Naive thymus-derived CD4-positive, alpha-beta T cell (primary cell): ENCODE results near the gene IL26. TPM values are rescaled to one million over a fixed set of nuclear protein-coding genes. Genes with fewer than 3 reads are reported as not detected.

Experiments
- ATAC-seq: fragments of 150-1000 bp; cut with Tn5 transposase; 2 replicates; pipeline ENCODE4 v1.10.0; 2021; ENCODE audit warnings: mild to moderate bottlenecking, moderate library complexity
- CTCF ChIA-PET: fragments of 350-600 bp; sonication (Branson Sonifier 250); formaldehyde crosslinking; loops from one replicate; lab custom pipeline; 2021; ENCODE audit warnings: antibody characterized with exemption; lab: Charles Lee
- POLR2A ChIA-PET: fragments of 350-600 bp; sonication (Branson Sonifier 250); formaldehyde crosslinking; loops from one replicate; lab custom pipeline; 2021; ENCODE audit warnings: antibody characterized with exemption, inconsistent platforms; lab: Charles Lee
- DNase-seq, 9 donors: peaks; one replicate each; pipeline versions ENCODE4 v3.0.0 to v3.0.0-alpha.2; 2020 to 2022; ENCODE audit warnings: mixed read lengths in 1 of 9
- H3K27ac ChIP-seq: one replicate; pipeline ENCODE4 v1.7.0; 2013; ENCODE audit warnings: mild to moderate bottlenecking, low read depth, low read length, moderate library complexity
- H3K27me3 ChIP-seq, 2 donors: one replicate each; pipeline ENCODE4 v1.7.0; 2013; ENCODE audit warnings: low read length in 2 of 2, mild to moderate bottlenecking in 2 of 2, moderate library complexity in 2 of 2; ENCODE audit not compliant: control insufficient read depth in 2 of 2, insufficient read depth in 2 of 2
- H3K36me3 ChIP-seq, 3 experiments: 1 replicate in 2 of 3; 2 replicates in 1 of 3; pipeline ENCODE4 v1.7.0; 2013; ENCODE audit warnings: low read length in 3 of 3, mild to moderate bottlenecking in 3 of 3, moderate library complexity in 1 of 3; ENCODE audit not compliant: insufficient read depth in 3 of 3, control insufficient read depth in 2 of 3
- H3K4me1 ChIP-seq, 2 donors: one replicate each; pipeline ENCODE4 v1.7.0; 2013; ENCODE audit warnings: low read length in 2 of 2, mild to moderate bottlenecking in 2 of 2, moderate library complexity in 1 of 2; ENCODE audit not compliant: control insufficient read depth in 2 of 2, insufficient read depth in 2 of 2
- H3K4me3 ChIP-seq: 2 replicates; pipeline ENCODE4 v1.7.0; 2013; ENCODE audit warnings: mild to moderate bottlenecking, low read length
- H3K9me3 ChIP-seq, 3 experiments: 1 replicate in 2 of 3; 2 replicates in 1 of 3; pipeline ENCODE4 v1.7.0; 2013; ENCODE audit warnings: low read length in 3 of 3; ENCODE audit not compliant: control insufficient read depth in 2 of 3
- H3K27ac Mint-ChIP-seq, 9 donors: one replicate each; pipeline ENCODE4 v1.8.0; 2020 to 2022; ENCODE audit warnings: mixed read lengths in 9 of 9, mild to moderate bottlenecking in 8 of 9, moderate library complexity in 5 of 9, inconsistent platforms in 2 of 9
- H3K27me3 Mint-ChIP-seq, 5 donors: one replicate each; pipeline ENCODE4 v1.8.0; 2021 to 2022; ENCODE audit warnings: mixed read lengths in 5 of 5, mild to moderate bottlenecking in 1 of 5
- H3K36me3 Mint-ChIP-seq, 5 donors: one replicate each; pipeline ENCODE4 v1.8.0; 2020 to 2022; ENCODE audit warnings: mixed read lengths in 5 of 5, mild to moderate bottlenecking in 3 of 5, inconsistent platforms in 1 of 5
- H3K4me1 Mint-ChIP-seq, 7 donors: one replicate each; pipeline ENCODE4 v1.8.0; 2020 to 2022; ENCODE audit warnings: mixed read lengths in 7 of 7, mild to moderate bottlenecking in 3 of 7, inconsistent platforms in 1 of 7
- H3K4me3 Mint-ChIP-seq, 10 donors: one replicate each; pipeline ENCODE4 v1.8.0; 2020 to 2022; ENCODE audit warnings: mild to moderate bottlenecking in 10 of 10, mixed read lengths in 10 of 10, moderate library complexity in 6 of 10, inconsistent platforms in 2 of 10
- H3K9me3 Mint-ChIP-seq, 11 donors: one replicate each; pipeline ENCODE4 v1.8.0; 2020 to 2022; ENCODE audit warnings: mixed read lengths in 11 of 11, mild to moderate bottlenecking in 4 of 11, inconsistent platforms in 1 of 11, moderate library complexity in 1 of 11
- intact Hi-C, 2 donors: fragments of 100-400 bp; cut with micrococcal nuclease; formaldehyde crosslinking; loops; one replicate each; pipeline ENCODE4 v1.15.1; 2023
- polyA plus RNA-seq, 2 donors: library from polyadenylated mRNA; unstranded; fragments of 300-500 nt; fragmentation: Illumina TruSeq; gene quantifications; one replicate each; pipeline ENCODE4 v1.2.3, GENCODE V29; 2021
- total RNA-seq, 6 experiments: library from RNA in 5 of 6; stranded (reverse) in 5 of 6; gene quantifications; 1 replicate in 5 of 6; 2 replicates in 1 of 6; pipeline ENCODE4 v1.2.3 and lab custom pipeline; 2021 to 2026

Gene IL26
- total and polyA plus RNA-seq, 7 experiments from 2014 or later: 4.5 TPM; not detected in 6

DNA sequence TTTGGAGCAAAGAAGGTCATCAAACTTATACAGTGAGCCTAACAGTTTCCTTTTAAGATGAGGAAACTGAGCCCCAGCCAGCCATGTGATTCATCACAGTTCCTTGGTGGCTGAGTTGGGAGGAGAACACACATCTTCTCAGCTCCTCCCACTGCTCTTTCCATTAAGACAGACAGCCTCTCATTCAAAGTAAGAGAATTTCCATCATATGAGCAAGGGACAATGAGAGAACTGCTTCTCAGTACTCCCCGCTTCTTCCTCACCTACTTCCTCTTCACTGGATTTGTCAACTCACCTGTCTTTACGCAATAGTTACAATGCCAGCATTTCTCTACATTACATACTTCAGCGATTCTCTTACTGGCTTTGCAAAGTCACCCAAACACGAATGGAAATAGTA, 68.2 kb downstream of the IL26 start:
- Mint-ChIP-seq H3K27ac (peak overlapping the region in 1 of 9 donors; percentile 26), H3K4me1 (peaks cover 0 to 19% (median 0%) of the 10 kb centered on the region in 7 donors), H3K4me3 (peak overlapping the region in 2 of 10 donors; percentile 33 to 63), H3K27me3 (peaks cover 0 to 5% (median 0%) of the 10 kb centered on the region in 5 donors), H3K36me3 (peaks cover 0 to 9% (median 0%) of the 10 kb centered on the region in 5 donors), H3K9me3 (peaks cover 0 to 5% (median 0%) of the 10 kb centered on the region in 11 donors)
- ATAC-seq: no peak
- Histone ChIP-seq H3K27me3 (no peaks in the 10 kb centered on the region), H3K9me3 (no peaks in the 10 kb centered on the region), H3K4me1 (peaks cover 0 to 32% of the 10 kb centered on the region in 2 donors), H3K36me3 (no peaks in the 10 kb centered on the region), H3K4me3 (peak overlapping the region; percentile 2), H3K27ac (no peak overlapping the region)
- no peak for DNase-seq
- intact Hi-C loops: loop anchor here (2.0 to 10.0 kb wide), 5 partner anchors 19 to 803 kb away; no protein-coding TSS in a partner anchor
- ChIA-PET CTCF (interaction anchor here (0.6 to 1.7 kb wide), 4 partner anchors 12 to 143 kb away, joined by 3 to 4 read pairs (median 4); no protein-coding TSS in a partner anchor), POLR2A (interaction anchor here (0.5 kb wide), 1 partner anchor 144 kb away, joined by 3 read pairs; no protein-coding TSS in a partner anchor)

DNA sequence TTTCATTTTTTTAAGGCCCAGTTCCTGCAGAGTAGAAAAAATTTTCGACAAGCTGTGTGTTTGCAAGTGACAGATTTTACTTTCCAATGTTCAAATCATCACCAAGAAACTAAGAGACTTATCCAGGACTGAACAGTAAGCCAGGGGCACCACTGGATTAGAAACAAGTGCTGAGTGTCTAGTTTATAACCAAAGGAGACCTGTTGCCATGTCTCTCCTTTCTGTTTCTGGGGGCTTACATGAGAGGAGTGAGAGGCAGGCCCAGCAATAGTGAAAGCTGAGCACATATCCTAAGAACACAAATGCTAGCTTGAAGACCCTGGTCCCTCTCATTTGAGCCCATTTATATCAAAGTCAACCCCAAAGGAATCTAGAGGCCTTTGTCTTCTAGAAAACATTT, 69.0 kb downstream of the IL26 start:
- no peaks in the 10 kb centered on the region for H3K36me3 ChIP-seq
- Mint-ChIP-seq H3K27ac (no peak overlapping the region), H3K9me3 (peaks cover 0 to 5% (median 0%) of the 10 kb centered on the region in 11 donors), H3K36me3 (peaks cover 0 to 13% (median 0%) of the 10 kb centered on the region in 5 donors), H3K27me3 (peaks cover 0 to 5% (median 0%) of the 10 kb centered on the region in 5 donors), H3K4me3 (peak overlapping the region in 1 of 10 donors; percentile 2), H3K4me1 (peaks cover 0 to 19% (median 0%) of the 10 kb centered on the region in 7 donors)
- H3K4me3 ChIP-seq: no peak overlapping the region
- ChIA-PET POLR2A (no interaction called here), CTCF (no interaction called here)
- ATAC-seq (no peak), DNase-seq (no peak)
- intact Hi-C loops: loop anchor here (2.0 to 10.0 kb wide), 5 partner anchors 18 to 802 kb away; no protein-coding TSS in a partner anchor
- H3K27me3 ChIP-seq: no peaks in the 10 kb centered on the region
- H3K4me1 ChIP-seq: peaks cover 0 to 32% of the 10 kb centered on the region in 2 donors
- no peaks in the 10 kb centered on the region for H3K9me3 ChIP-seq
- no peak overlapping the region for H3K27ac ChIP-seq

DNA sequence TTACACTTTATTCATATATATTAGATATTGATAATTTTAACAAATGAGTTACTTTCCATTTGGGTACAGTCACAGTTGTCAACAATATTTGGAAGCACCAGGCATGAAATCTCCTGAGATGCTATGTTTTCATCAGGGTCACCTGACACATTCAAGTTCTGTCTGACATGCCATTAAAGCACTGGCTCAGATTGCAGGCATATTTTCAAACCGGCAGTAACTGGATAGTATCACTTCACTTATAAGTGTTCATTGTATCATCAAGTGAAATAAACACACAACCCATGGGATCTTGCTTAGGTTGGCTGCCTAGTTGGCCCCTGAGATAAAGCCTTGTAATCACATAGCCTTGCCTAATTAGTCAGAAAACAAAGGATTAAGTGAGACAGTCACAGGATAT, 70.8 kb downstream of the IL26 start:
- Histone ChIP-seq H3K4me3 (no peak overlapping the region), H3K4me1 (peaks cover 0 to 29% of the 10 kb centered on the region in 2 donors), H3K27me3 (no peaks in the 10 kb centered on the region), H3K9me3 (no peaks in the 10 kb centered on the region), H3K36me3 (no peaks in the 10 kb centered on the region), H3K27ac (no peak overlapping the region)
- intact Hi-C loops: loop anchor here (5.0 to 10.0 kb wide), 4 partner anchors 48 to 800 kb away; no protein-coding TSS in a partner anchor
- Mint-ChIP-seq H3K27ac (no peak overlapping the region), H3K9me3 (peaks cover 0 to 11% (median 0%) of the 10 kb centered on the region in 11 donors), H3K36me3 (peaks cover 0 to 15% (median 0%) of the 10 kb centered on the region in 5 donors), H3K27me3 (peaks cover 0 to 5% (median 0%) of the 10 kb centered on the region in 5 donors), H3K4me3 (no peak overlapping the region), H3K4me1 (peaks cover 0 to 18% (median 0%) of the 10 kb centered on the region in 7 donors)
- ChIA-PET POLR2A (no interaction called here), CTCF (no interaction called here)
- DNase-seq (no peak), ATAC-seq (no peak)

Other genes starting within 250 kb of the IL26 start
- gene IFNG-AS1, start 236.4 kb downstream of the IL26 start, total RNA-seq: 1 to 10 TPM in 3 of 5 experiments, under 1 TPM in 2; 0.31 to 2.4 (median 1.5) TPM
- gene IFNG-AS1, start 236.4 kb downstream of the IL26 start, polyA plus RNA-seq: 1 to 10 TPM in 1 of 2 donors, under 1 TPM in 1; 0.17 to 2.2 TPM
- gene IFNG, start 66.1 kb downstream of the IL26 start, total RNA-seq: 10 to 100 TPM in 2 of 5 experiments, 1 to 10 TPM in 1, under 1 TPM in 2; 0.38 to 52.6 (median 1.1) TPM
- gene IFNG, start 66.1 kb downstream of the IL26 start, polyA plus RNA-seq: not detected
- 1 to 10 TPM in 1 of 5 experiments, not detected in 4; 1.8 TPM for gene IL22, start 27.8 kb upstream of the IL26 start, total RNA-seq
- gene IL22, start 27.8 kb upstream of the IL26 start, polyA plus RNA-seq: not detected
- gene MDM1, start 106.6 kb upstream of the IL26 start, total RNA-seq: 10 to 100 TPM; 16.2 to 38.4 (median 23.4) TPM
- gene MDM1, start 106.6 kb upstream of the IL26 start, polyA plus RNA-seq: 10 to 100 TPM; 19.9 to 22.2 TPM